Stomach (tissue), 4 donors: ENCODE measurements around the gene CACNA2D3.

Experiments
- EP300 ChIP-seq: sonication (generic); formaldehyde crosslinking; IDR thresholded peaks from one replicate; pipeline ENCODE4 v1.6.1; 2017; ENCODE audit warnings: antibody characterized with exemption
- POLR2A ChIP-seq, 4 donors: fragments of 450-650 bp; IDR thresholded peaks; one replicate each; pipeline ENCODE4 v1.6.1; 2016; ENCODE audit warnings: antibody characterized with exemption in 4 of 4, control low read depth in 2 of 4, mild to moderate bottlenecking in 1 of 4, moderate library complexity in 1 of 4
- POLR2AphosphoS5 ChIP-seq, 3 donors: sonication (generic); formaldehyde crosslinking; IDR thresholded peaks; one replicate each; pipeline ENCODE4 v1.6.1; 2016; ENCODE audit warnings: antibody characterized with exemption in 3 of 3
- TF ChIP-seq, protein P1 (sequence below), 7 experiments: fragments of 450-650 bp in 4 of 7; fragments of 200-600 bp in 3 of 7; sonication (generic) in 3 of 7; IDR thresholded peaks; one replicate each; pipeline ENCODE4 v1.5.1; 2016 to 2019; ENCODE audit warnings: antibody characterized with exemption in 7 of 7, control low read depth in 2 of 7, mild to moderate bottlenecking in 1 of 7

DNA sequence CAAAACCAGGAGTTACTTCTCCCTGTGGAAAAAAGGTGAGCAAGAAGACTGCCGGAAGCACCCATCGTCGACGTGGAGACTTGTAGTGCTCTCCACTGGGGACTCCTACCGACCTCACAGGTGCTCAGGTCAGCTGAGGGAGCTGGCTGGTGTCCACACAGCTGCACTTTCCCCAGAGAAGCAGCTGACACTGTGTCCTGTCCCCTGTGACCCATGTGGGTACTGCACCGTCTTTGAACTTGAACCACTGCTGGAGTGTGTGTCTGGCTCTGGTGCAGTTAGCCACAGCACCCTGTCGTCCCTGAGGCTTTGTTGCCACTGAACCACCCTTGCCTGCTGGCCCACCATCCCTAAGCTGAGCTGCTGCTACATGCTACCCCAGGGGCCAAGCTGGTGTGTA is 270.8 kb downstream of the CACNA2D3 start:
- TF ChIP-seq, protein P1, sequence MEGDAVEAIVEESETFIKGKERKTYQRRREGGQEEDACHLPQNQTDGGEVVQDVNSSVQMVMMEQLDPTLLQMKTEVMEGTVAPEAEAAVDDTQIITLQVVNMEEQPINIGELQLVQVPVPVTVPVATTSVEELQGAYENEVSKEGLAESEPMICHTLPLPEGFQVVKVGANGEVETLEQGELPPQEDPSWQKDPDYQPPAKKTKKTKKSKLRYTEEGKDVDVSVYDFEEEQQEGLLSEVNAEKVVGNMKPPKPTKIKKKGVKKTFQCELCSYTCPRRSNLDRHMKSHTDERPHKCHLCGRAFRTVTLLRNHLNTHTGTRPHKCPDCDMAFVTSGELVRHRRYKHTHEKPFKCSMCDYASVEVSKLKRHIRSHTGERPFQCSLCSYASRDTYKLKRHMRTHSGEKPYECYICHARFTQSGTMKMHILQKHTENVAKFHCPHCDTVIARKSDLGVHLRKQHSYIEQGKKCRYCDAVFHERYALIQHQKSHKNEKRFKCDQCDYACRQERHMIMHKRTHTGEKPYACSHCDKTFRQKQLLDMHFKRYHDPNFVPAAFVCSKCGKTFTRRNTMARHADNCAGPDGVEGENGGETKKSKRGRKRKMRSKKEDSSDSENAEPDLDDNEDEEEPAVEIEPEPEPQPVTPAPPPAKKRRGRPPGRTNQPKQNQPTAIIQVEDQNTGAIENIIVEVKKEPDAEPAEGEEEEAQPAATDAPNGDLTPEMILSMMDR (IDR thresholded peaks at IDR 0.05), result no peak
- TF ChIP-seq EP300 (no peak), POLR2AphosphoS5 (IDR thresholded peaks at IDR 0.05) (no peak), POLR2A (IDR thresholded peaks at IDR 0.05) (no peak)
